MV-4-11 (cell line): ENCODE measurements around the gene NEDD4L.
"Not testable (repeated sequence)": the region's sequence is repeated elsewhere in the genome, so short reads cannot be mapped to it uniquely, and the experiment has no call there.

Experiments used
- DNase-seq: peaks from one replicate; lab custom pipeline; 2025; lab: John Stamatoyannopoulos, UW

NEDD4L gene

GRCh38 chr18:58418361-58418760, 374.3 kb downstream of the NEDD4L start:
- DNase-seq: no peak

DNA sequence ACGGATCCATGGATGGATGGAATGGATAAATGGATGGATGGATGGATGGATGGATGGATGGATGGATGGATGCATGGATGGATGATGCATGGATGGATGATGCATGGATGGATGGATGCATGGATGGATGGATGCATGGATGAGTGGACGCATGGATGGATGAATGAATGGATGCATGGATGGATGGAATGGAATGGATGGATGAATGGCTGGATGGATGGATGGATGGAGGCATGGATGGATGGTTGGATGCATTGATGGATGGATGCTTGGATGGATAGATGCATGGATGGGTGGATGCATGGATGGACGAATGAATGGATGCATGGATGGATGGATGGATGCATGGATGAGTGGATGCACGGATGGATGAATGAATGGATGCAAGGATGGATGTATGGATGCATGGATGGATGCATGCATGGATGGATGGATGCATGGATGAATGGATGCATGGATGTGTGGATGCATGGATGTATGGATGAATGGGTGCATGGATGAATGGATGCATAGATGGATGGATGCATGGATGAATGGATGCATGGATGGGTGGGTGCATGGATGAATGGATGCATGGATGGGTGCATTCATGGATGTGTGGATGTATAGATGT, 375.7 kb downstream of the NEDD4L start:
- no peak for DNase-seq

DNA sequence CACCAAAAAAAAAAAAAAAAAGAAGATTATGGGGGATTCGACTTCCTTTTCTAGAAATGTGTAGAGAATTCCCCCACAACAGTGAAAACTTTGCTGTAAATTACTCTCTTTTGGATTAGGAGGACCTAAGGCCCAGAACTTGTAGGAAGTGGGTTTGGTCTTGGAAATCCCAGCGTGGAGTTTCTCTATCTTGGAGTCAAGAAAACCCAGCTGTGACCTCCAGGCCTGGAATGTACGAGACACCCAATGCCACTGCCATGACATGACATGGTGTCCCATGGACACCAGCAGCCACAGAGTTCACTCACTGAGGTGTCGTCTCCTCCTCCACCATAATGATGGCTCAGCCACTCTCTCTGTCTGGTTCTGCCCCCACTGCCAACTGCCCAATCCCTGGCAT, 382.6 kb downstream of the NEDD4L start:
- DNase-seq: no peak

- DNase-seq: no peak
These were observed 383.3 kb downstream of the NEDD4L start for GRCh38 chr18:58427321-58427720.

GRCh38 chr18:58429442-58429841, 385.4 kb downstream of the NEDD4L start:
- no peak for DNase-seq

- DNase-seq: no peak
These were observed 387.2 kb downstream of the NEDD4L start for GRCh38 chr18:58431215-58431614.

GRCh38 chr18:58432050-58432727, 388.2 kb downstream of the NEDD4L start:
- no peak for DNase-seq

GRCh38 chr18:58435221-58436005, 391.4 kb downstream of the NEDD4L start:
- DNase-seq: not testable (repeated sequence)

DNA sequence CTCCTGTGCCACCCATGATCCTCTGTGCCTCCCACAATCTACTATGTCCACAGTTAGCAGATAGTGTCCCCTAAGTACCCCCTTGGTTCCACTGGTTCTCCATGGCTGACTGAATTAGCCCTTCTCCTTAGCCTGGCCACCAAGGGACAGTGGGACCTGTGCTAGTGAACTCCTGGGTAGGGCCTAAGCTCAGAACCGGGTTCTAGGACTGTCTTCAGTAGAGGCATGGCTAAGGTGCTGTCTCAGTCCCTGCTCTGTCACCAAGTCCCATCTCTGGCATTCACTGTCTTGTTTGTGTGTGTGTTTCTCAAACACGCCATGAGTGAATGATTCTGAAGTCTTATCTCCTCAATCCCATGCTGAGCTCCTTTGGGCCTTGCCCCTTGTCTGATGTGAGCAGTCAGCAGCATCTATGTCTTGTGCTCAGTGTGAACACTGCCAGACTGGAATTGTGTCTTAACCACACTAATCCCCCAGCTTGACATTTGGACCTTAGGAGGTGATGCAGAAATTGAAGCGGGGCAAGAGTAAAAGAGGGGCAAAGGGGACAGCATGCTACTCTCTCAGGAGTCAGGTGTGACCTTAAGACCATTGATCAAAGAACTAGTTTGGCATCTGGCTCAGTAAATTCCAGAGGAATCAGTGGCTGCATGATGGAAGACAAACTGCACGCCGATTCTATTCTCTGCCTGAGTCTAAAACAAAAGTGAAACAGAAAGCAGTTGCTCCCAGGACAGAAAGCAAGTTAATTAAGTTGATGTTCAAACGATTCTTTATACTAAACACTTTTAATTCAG, 394.3 kb downstream of the NEDD4L start:
- no peak for DNase-seq

DNA sequence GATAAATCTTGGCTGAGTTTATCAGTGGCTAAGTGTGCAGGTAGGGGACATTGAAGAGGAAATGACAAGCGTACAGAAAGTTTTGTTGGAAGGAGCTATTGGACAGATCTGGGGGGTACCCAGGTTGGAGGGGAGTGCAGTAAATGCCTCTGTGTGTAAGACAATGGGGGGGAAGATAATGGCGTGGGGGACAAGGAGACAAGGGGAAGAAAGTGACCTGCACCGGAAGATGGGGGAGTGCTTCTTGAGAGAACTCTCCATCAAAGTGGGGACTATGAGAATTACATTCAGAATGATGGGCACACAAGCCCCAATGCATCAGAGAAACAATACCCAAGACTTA, 394.9 kb downstream of the NEDD4L start:
- no peak for DNase-seq

- no peak for DNase-seq
These were observed 399.6 kb downstream of the NEDD4L start for GRCh38 chr18:58443671-58444070.

DNA sequence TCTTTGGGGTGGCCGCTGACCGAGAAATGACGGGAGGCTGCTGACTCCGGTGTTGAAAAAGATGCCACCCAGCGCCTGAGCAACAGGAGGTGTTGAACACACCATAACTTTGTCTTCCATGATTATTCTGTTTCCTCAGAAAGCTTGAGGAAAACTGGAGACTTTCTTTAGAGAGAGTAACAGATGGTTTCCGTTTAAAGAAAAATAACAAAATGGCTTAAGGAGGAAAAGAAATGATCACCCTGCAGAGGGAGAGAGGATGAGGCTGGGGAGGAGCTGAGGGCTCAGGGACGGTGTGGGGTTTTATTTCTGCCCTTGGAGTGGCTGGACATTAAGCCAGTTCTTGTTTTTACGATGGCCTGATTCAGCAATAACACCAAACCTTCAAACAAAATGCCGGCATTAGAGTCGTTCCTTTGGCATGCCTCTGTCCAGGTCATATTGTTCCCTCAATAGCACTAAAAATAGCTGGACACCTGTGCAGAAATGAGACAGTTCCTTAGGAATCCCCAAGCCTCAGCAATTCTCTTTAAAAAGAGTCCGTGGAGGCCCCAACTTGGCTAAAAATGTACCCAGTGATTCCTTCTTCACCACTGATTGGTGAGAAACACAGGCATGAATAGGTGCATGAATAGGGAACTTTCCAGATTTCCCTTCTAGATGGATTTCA, 402.5 kb downstream of the NEDD4L start:
- DNase-seq: no peak

- no peak for DNase-seq
These were observed 403.5 kb downstream of the NEDD4L start for GRCh38 chr18:58447402-58448095.

GRCh38 chr18:58449464-58449863, 405.4 kb downstream of the NEDD4L start:
- DNase-seq: no peak
